HG02943 (cell line): ENCODE measurements around the gene ZNF581.
A peak's percentile ranks its signal among the peaks of the same experiment; 100 is the strongest.

ENCODE experiments used
- ATAC-seq: cut with Tn5 transposase; IDR thresholded peaks from one replicate; pipeline ENCODE4 v1.9.1; 2021; ENCODE audit warnings: mild to moderate bottlenecking, low read depth, moderate library complexity; ENCODE audit not compliant: unreplicated experiment

The ZNF581 gene

GRCh38 chr19:55647732-55648584 is 4.5 kb downstream of the ZNF581 start, which contains the start of gene CCDC106:
CCDC106 (plus strand) TSS chr19:55648212; CDS start chr19:55649047, 835 bp downstream.
- ATAC-seq = no peak

- ATAC-seq = no peak
Measured at GRCh38 chr19:55648585-55649267, 5.3 kb downstream of the ZNF581 start.

GRCh38 chr19:55649268-55650125 is 6.0 kb downstream of the ZNF581 start:
- no peak for ATAC-seq

GRCh38 chr19:55650126-55650557 is 6.7 kb downstream of the ZNF581 start:
- ATAC-seq = no peak

- ATAC-seq = no peak
Measured at GRCh38 chr19:55650602-55651230, 7.3 kb downstream of the ZNF581 start.

- no peak for ATAC-seq
Measured at GRCh38 chr19:55651236-55651635, 7.8 kb downstream of the ZNF581 start.

GRCh38 chr19:55652311-55653128 is 9.1 kb downstream of the ZNF581 start:
- ATAC-seq = no peak

GRCh38 chr19:55653651-55654322 is 10.3 kb downstream of the ZNF581 start:
- ATAC-seq = peak; percentile 39

- peak; percentile 64 for ATAC-seq
Measured at GRCh38 chr19:55654323-55654867, 10.9 kb downstream of the ZNF581 start.

- peak; percentile 30 for ATAC-seq
Measured at GRCh38 chr19:55654868-55655647, 11.6 kb downstream of the ZNF581 start, which contains the start of gene U2AF2. U2AF2 (plus strand) TSS chr19:55655035; CDS start chr19:55655105, 70 bp downstream.

GRCh38 chr19:55655648-55656040 is 12.2 kb downstream of the ZNF581 start:
- ATAC-seq = no peak

- ATAC-seq = no peak
Measured at GRCh38 chr19:55656552-55656951, 13.1 kb downstream of the ZNF581 start.

- no peak for ATAC-seq
Measured at GRCh38 chr19:55656988-55657747, 13.7 kb downstream of the ZNF581 start.

- ATAC-seq = no peak
Measured at GRCh38 chr19:55658846-55659459, 15.5 kb downstream of the ZNF581 start.

GRCh38 chr19:55659822-55660221 is 16.4 kb downstream of the ZNF581 start:
- no peak for ATAC-seq

- no peak for ATAC-seq
Measured at GRCh38 chr19:55660404-55660803, 17.0 kb downstream of the ZNF581 start.

- ATAC-seq = no peak
Measured at GRCh38 chr19:55660991-55661390, 17.5 kb downstream of the ZNF581 start.
